GM10266 (cell line): ENCODE measurements around the gene WDFY1.

Experiments used
- DNase-seq: peaks from one replicate; pipeline ENCODE4 v3.0.0; 2012; ENCODE audit errors: extremely low spot score
- CTCF ChIP-seq: IDR thresholded peaks from 2 replicates; pipeline ENCODE4 v1.5.1; 2012; ENCODE audit warnings: mild to moderate bottlenecking, low read depth; ENCODE audit not compliant: control insufficient read depth, insufficient read depth; ENCODE audit errors: missing control alignments

The WDFY1 gene

GRCh38 chr2:223928113-223929006 is 16.8 kb downstream of the WDFY1 start:
- no peak for TF ChIP-seq CTCF
- DNase-seq, result no peak

- no peak for TF ChIP-seq CTCF
- DNase-seq, result no peak
Observed at GRCh38 chr2:223925106-223925505, 20.0 kb downstream of the WDFY1 start.

GRCh38 chr2:223923976-223924375 is 21.2 kb downstream of the WDFY1 start:
- TF ChIP-seq CTCF, result no peak
- no peak for DNase-seq

- DNase-seq, result no peak
- TF ChIP-seq CTCF, result no peak
Observed at GRCh38 chr2:223922308-223922707, 22.8 kb downstream of the WDFY1 start.

DNA sequence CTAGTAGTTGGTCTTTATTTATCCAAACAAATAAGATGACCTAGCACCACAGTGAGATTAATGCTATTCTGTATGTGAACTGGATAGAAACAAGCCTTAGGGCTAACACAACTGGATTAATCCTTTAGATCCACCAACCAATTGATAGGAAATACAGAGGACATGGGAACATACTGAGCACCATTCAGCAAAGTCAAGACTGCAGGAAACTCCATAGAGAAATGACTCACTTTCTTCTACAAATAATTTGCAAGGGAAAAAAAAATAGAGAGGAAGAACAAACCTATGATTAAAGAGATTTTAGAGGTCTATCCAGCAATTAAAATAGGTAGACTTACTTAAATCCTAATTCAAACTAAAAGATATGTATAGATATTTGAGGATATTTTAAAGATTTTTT is 23.9 kb downstream of the WDFY1 start:
- no peak for DNase-seq
- no peak for TF ChIP-seq CTCF

GRCh38 chr2:223920109-223920508 is 25.0 kb downstream of the WDFY1 start:
- DNase-seq, result no peak

GRCh38 chr2:223918671-223919134 is 26.4 kb downstream of the WDFY1 start:
- no peak for DNase-seq
- TF ChIP-seq CTCF, result no peak

More at GRCh38 chr2:223920109-223920508, 25.0 kb downstream of the WDFY1 start:
- TF ChIP-seq CTCF, result no peak
